ENCODE measurements around the gene TBC1D22B.
A peak's percentile ranks its signal among the peaks of the same experiment; 100 is the strongest.

DNA sequence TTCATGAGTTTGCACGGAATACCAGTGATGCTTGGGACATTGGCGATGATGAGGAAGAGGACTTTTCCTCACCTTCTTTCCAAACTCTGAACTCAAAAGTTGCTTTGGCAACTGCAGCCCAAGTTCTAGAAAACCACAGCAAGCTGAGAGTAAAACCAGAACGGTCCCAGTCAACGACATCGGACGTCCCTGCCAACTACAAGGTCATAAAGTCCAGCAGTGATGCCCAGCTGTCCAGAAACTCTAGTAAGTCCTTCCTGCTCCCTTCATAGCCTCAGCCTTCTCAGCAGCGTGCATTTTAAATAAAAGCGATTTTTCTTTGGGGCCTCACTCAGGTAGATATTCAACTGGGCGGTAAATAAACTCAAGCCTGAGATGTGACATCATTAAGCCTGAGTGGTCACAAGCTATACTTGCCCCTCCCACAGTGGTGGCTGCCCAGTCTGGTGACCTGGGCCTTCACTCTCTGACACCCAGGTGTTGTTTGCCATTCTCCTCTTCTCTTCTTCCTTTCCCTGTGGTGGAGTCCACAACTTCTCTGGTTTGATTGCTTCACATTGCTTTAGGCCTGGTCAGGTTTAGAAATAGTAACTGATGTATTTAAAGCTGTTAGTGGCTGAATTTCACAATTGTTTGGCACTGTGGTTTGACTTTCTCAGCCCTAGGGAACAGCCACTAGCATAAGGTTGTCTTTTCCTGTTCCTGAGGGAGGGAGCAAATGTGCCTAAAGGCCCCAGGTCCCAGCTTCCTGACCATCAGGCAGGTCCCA is 22.0 kb downstream of the TBC1D22B start:
- no peak for TF ChIP-seq POLR2A (IDR thresholded peaks at IDR 0.05)
- TF ChIP-seq EP300 (IDR thresholded peaks at IDR 0.05), result no peak
- TF ChIP-seq POLR2AphosphoS5 (IDR thresholded peaks at IDR 0.05), result peak in 1 of 3 donors; percentile 44
- TF ChIP-seq, protein P1, sequence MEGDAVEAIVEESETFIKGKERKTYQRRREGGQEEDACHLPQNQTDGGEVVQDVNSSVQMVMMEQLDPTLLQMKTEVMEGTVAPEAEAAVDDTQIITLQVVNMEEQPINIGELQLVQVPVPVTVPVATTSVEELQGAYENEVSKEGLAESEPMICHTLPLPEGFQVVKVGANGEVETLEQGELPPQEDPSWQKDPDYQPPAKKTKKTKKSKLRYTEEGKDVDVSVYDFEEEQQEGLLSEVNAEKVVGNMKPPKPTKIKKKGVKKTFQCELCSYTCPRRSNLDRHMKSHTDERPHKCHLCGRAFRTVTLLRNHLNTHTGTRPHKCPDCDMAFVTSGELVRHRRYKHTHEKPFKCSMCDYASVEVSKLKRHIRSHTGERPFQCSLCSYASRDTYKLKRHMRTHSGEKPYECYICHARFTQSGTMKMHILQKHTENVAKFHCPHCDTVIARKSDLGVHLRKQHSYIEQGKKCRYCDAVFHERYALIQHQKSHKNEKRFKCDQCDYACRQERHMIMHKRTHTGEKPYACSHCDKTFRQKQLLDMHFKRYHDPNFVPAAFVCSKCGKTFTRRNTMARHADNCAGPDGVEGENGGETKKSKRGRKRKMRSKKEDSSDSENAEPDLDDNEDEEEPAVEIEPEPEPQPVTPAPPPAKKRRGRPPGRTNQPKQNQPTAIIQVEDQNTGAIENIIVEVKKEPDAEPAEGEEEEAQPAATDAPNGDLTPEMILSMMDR (IDR thresholded peaks at IDR 0.05), result no peak
